GM23338 (cell line): ENCODE data around the gene BFSP2. TPM values are rescaled to one million over a fixed set of nuclear protein-coding genes. Genes with fewer than 3 reads are reported as not detected.

ENCODE experiments used
- ATAC-seq: fragments of 200-7000 bp; cut with Tn5 transposase; 3 replicates; pipeline ENCODE4 v1.9.1; 2020
- DNase-seq: peaks from one replicate; pipeline ENCODE4 v3.0.0-alpha.2; 2015; ENCODE audit warnings: low spot score
- H2AFZ ChIP-seq: fragments of 200-600 bp; sonication (generic); 2 replicates; pipeline ENCODE4 v1.8.0; 2016; ENCODE audit warnings: antibody characterized with exemption, mild to moderate bottlenecking, moderate library complexity
- H3F3A ChIP-seq: fragments of 200-600 bp; sonication (generic); replicated peaks from 2 replicates; pipeline ENCODE4 v1.8.0; 2017; ENCODE audit warnings: antibody characterized with exemption, mixed run types, low read depth
- H3K27ac ChIP-seq: fragments of 200-600 bp; sonication (generic); 2 replicates; pipeline ENCODE4 v1.6.1; 2016; ENCODE audit warnings: low read depth
- H3K27me3 ChIP-seq: fragments of 200-600 bp; sonication (generic); 2 replicates; pipeline ENCODE4 v1.8.0; 2016; ENCODE audit warnings: mild to moderate bottlenecking, mixed run types, moderate library complexity; ENCODE audit not compliant: insufficient read depth
- H3K36me3 ChIP-seq: fragments of 200-600 bp; sonication (generic); 2 replicates; pipeline ENCODE4 v1.8.0; 2016; ENCODE audit warnings: mild to moderate bottlenecking; ENCODE audit not compliant: insufficient read depth
- H3K4me1 ChIP-seq: fragments of 200-600 bp; sonication (generic); 2 replicates; pipeline ENCODE4 v1.8.0; 2016; ENCODE audit warnings: mild to moderate bottlenecking, moderate library complexity; ENCODE audit not compliant: insufficient read depth
- H3K4me2 ChIP-seq: fragments of 200-600 bp; sonication (generic); 2 replicates; pipeline ENCODE4 v1.7.1; 2017; ENCODE audit warnings: mixed run types
- H3K4me3 ChIP-seq: fragments of 200-600 bp; sonication (generic); 2 replicates; pipeline ENCODE4 v1.6.1; 2016; ENCODE audit warnings: mixed run types
- H3K79me2 ChIP-seq: fragments of 200-600 bp; sonication (generic); replicated peaks from 2 replicates; pipeline ENCODE4 v1.8.0; 2017; ENCODE audit warnings: mild to moderate bottlenecking; ENCODE audit not compliant: insufficient read depth
- H3K9me2 ChIP-seq: fragments of 200-600 bp; sonication (generic); 2 replicates; pipeline ENCODE4 v1.8.0; 2017; ENCODE audit not compliant: insufficient read depth
- H4K20me1 ChIP-seq: fragments of 200-600 bp; sonication (generic); replicated peaks from 2 replicates; pipeline ENCODE4 v1.8.0; 2017; ENCODE audit warnings: mild to moderate bottlenecking; ENCODE audit not compliant: insufficient read depth
- H3K27ac Mint-ChIP-seq: 2 replicates; pipeline ENCODE4 v1.8.0; 2020; ENCODE audit warnings: inconsistent platforms, mild to moderate bottlenecking, moderate library complexity, mixed read lengths
- H3K27me3 Mint-ChIP-seq: 3 replicates; pipeline ENCODE4 v1.8.0; 2022; ENCODE audit warnings: low read depth, mild to moderate bottlenecking, moderate library complexity, mixed read lengths, inconsistent platforms; ENCODE audit not compliant: insufficient read depth, poor library complexity
- H3K36me3 Mint-ChIP-seq: 3 replicates; pipeline ENCODE4 v1.8.0; 2021; ENCODE audit warnings: low read depth, mild to moderate bottlenecking, inconsistent platforms, moderate library complexity, mixed read lengths
- H3K4me1 Mint-ChIP-seq: 3 replicates; pipeline ENCODE4 v1.8.0; 2020; ENCODE audit warnings: mild to moderate bottlenecking, inconsistent platforms, mixed read lengths
- H3K4me3 Mint-ChIP-seq: 3 replicates; pipeline ENCODE4 v1.8.0; 2021; ENCODE audit warnings: moderate library complexity, mild to moderate bottlenecking, inconsistent platforms, mixed read lengths
- H3K9me3 Mint-ChIP-seq: 3 replicates; pipeline ENCODE4 v1.8.0; 2020; ENCODE audit warnings: moderate library complexity, mild to moderate bottlenecking, inconsistent platforms, mixed read lengths
- CREB1 ChIP-seq: fragments of 250-450 bp; sonication (Bioruptor Pico); IDR thresholded peaks from 2 replicates; pipeline ENCODE4 v1.5.0; 2020; ENCODE audit warnings: low read depth, mild to moderate bottlenecking, moderate library complexity
- CTCF ChIP-seq, 2 experiments: fragments of 200-600 bp in 1 of 2; sonication (generic) in 1 of 2; conservative IDR thresholded peaks; 2 replicates each; pipeline versions ENCODE4 v1.5.1 to v1.6.1; 2016 to 2017; ENCODE audit warnings: antibody characterized with exemption in 2 of 2, low read depth in 2 of 2, mild to moderate bottlenecking in 2 of 2, moderate library complexity in 1 of 2
- ETS1 ChIP-seq: IDR thresholded peaks from 2 replicates; pipeline ENCODE4 v1.6.1; 2016; ENCODE audit warnings: antibody characterized with exemption
- EZH2 ChIP-seq: fragments of 200-600 bp; sonication (generic); IDR thresholded peaks from one replicate; pipeline ENCODE4 v1.8.0; 2017; ENCODE audit warnings: antibody characterized with exemption, mild to moderate bottlenecking, low read depth; ENCODE audit not compliant: unreplicated experiment
- EZH2phosphoT487 ChIP-seq: fragments of 200-600 bp; sonication (generic); IDR thresholded peaks from one replicate; pipeline ENCODE4 v1.8.1; 2018; ENCODE audit warnings: antibody characterized with exemption; ENCODE audit not compliant: unreplicated experiment
- JUNB ChIP-seq: IDR thresholded peaks from one replicate; pipeline ENCODE4 v1.6.1; 2016; ENCODE audit warnings: antibody characterized with exemption; ENCODE audit not compliant: unreplicated experiment
- NANOG ChIP-seq: IDR thresholded peaks from 2 replicates; pipeline ENCODE4 v1.6.1; 2016; ENCODE audit warnings: antibody characterized with exemption, borderline replicate concordance
- POLR2AphosphoS5 ChIP-seq: IDR thresholded peaks from 2 replicates; pipeline ENCODE4 v1.6.1; 2016; ENCODE audit warnings: antibody characterized with exemption, low read depth
- REST ChIP-seq: IDR thresholded peaks from one replicate; pipeline ENCODE4 v1.6.1; 2018; ENCODE audit warnings: antibody characterized with exemption; ENCODE audit not compliant: unreplicated experiment
- STAT1 ChIP-seq: IDR thresholded peaks from one replicate; pipeline ENCODE4 v1.6.1; 2016; ENCODE audit warnings: antibody characterized with exemption; ENCODE audit not compliant: unreplicated experiment
- ZNF114 ChIP-seq: fragments of 250-450 bp; sonication (Bioruptor Pico); IDR thresholded peaks from 2 replicates; pipeline ENCODE4 v1.5.0; 2020; ENCODE audit warnings: mild to moderate bottlenecking, moderate library complexity
- ZNF331 ChIP-seq: fragments of 250-450 bp; sonication (Bioruptor Pico); IDR thresholded peaks from 2 replicates; pipeline ENCODE4 v1.5.0; 2020; ENCODE audit warnings: low read depth, mild to moderate bottlenecking, moderate library complexity
- polyA plus RNA-seq: library from polyadenylated mRNA; unstranded; fragments of >200 nt; fragmentation: Nextera tagmentation; extraction: Ambion mirVana; gene quantifications from 2 replicates; pipeline ENCODE4 v1.2.1, GENCODE V29; 2016
- total RNA-seq: library from RNA; depleted of rRNA; stranded (reverse); fragments of >200 nt; shearing (Covaris generic); gene quantifications from 2 replicates; pipeline ENCODE4 v1.2.3, GENCODE V29; 2014
- TF ChIP-seq, protein P1 (sequence below): fragments of 250-450 bp; sonication (Bioruptor Pico); IDR thresholded peaks from 2 replicates; pipeline ENCODE4 v1.5.0; 2020; ENCODE audit warnings: mild to moderate bottlenecking, moderate library complexity

The BFSP2 gene
- total and polyA plus RNA-seq, 2 experiments from 2014 or later = not detected

DNA sequence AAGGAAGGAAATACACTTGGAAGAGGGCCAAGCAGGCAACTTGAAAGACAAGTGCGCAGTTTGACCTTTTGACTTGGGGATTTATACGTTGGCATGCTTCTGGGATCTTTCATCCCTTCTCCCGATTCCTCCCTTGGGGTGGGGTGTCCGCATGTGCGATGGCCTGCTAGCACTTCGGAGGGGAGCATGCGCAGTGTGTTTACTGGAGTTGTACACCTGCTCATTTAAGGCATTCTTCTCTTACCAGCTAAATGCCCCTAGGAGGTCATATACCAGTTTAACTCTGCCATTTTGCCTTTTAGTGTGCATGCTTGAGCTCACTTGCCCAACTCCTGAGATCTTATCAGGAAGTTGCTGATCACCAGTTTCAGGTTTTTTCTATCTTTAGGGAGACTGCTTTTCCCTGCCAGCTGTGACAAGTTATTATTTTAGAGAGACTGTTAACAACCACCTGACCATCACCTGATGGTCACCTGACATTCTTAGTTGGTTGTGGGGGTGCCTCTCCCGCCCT, 63.5 kb downstream of the BFSP2 start:
- H3K9me2 ChIP-seq = no peaks in the 10 kb centered on the region
- H3K9me3 Mint-ChIP-seq = no peaks in the 10 kb centered on the region
- H3K27me3 Mint-ChIP-seq = peaks cover 5% of the 10 kb centered on the region
- H3K4me1 Mint-ChIP-seq = peaks cover 16% of the 10 kb centered on the region
- no peak overlapping the region for H3K27ac Mint-ChIP-seq
- H3K27ac ChIP-seq = no peak overlapping the region
- H3K36me3 Mint-ChIP-seq = no peaks in the 10 kb centered on the region
- no peak for TF ChIP-seq EZH2phosphoT487
- TF ChIP-seq, protein P1, sequence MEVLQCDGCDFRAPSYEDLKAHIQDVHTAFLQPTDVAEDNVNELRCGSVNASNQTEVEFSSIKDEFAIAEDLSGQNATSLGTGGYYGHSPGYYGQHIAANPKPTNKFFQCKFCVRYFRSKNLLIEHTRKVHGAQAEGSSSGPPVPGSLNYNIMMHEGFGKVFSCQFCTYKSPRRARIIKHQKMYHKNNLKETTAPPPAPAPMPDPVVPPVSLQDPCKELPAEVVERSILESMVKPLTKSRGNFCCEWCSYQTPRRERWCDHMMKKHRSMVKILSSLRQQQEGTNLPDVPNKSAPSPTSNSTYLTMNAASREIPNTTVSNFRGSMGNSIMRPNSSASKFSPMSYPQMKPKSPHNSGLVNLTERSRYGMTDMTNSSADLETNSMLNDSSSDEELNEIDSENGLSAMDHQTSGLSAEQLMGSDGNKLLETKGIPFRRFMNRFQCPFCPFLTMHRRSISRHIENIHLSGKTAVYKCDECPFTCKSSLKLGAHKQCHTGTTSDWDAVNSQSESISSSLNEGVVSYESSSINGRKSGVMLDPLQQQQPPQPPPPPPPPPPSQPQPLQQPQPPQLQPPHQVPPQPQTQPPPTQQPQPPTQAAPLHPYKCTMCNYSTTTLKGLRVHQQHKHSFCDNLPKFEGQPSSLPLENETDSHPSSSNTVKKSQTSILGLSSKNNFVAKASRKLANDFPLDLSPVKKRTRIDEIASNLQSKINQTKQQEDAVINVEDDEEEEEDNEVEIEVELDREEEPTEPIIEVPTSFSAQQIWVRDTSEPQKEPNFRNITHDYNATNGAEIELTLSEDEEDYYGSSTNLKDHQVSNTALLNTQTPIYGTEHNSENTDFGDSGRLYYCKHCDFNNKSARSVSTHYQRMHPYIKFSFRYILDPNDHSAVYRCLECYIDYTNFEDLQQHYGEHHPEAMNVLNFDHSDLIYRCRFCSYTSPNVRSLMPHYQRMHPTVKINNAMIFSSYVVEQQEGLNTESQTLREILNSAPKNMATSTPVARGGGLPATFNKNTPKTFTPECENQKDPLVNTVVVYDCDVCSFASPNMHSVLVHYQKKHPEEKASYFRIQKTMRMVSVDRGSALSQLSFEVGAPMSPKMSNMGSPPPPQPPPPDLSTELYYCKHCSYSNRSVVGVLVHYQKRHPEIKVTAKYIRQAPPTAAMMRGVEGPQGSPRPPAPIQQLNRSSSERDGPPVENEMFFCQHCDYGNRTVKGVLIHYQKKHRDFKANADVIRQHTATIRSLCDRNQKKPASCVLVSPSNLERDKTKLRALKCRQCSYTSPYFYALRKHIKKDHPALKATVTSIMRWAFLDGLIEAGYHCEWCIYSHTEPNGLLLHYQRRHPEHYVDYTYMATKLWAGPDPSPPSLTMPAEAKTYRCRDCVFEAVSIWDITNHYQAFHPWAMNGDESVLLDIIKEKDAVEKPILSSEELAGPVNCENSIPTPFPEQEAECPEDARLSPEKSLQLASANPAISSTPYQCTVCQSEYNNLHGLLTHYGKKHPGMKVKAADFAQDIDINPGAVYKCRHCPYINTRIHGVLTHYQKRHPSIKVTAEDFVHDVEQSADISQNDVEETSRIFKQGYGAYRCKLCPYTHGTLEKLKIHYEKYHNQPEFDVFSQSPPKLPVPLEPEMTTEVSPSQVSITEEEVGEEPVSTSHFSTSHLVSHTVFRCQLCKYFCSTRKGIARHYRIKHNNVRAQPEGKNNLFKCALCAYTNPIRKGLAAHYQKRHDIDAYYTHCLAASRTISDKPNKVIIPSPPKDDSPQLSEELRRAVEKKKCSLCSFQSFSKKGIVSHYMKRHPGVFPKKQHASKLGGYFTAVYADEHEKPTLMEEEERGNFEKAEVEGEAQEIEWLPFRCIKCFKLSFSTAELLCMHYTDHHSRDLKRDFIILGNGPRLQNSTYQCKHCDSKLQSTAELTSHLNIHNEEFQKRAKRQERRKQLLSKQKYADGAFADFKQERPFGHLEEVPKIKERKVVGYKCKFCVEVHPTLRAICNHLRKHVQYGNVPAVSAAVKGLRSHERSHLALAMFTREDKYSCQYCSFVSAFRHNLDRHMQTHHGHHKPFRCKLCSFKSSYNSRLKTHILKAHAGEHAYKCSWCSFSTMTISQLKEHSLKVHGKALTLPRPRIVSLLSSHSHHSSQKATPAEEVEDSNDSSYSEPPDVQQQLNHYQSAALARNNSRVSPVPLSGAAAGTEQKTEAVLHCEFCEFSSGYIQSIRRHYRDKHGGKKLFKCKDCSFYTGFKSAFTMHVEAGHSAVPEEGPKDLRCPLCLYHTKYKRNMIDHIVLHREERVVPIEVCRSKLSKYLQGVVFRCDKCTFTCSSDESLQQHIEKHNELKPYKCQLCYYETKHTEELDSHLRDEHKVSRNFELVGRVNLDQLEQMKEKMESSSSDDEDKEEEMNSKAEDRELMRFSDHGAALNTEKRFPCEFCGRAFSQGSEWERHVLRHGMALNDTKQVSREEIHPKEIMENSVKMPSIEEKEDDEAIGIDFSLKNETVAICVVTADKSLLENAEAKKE (CRISPR knock-in tag) = no peak
- TF ChIP-seq CTCF (conservative IDR thresholded peaks at IDR 0.05; ENCODE audit: low read depth in 2 of 2) = no peak
- TF ChIP-seq ZNF331 (CRISPR knock-in tag) = no peak
- TF ChIP-seq POLR2AphosphoS5 = no peak
- no peak for TF ChIP-seq NANOG
- TF ChIP-seq EZH2 = no peak
- TF ChIP-seq CREB1 (CRISPR knock-in tag) = no peak
- TF ChIP-seq ETS1 = no peak
- TF ChIP-seq REST = no peak
- no peak for TF ChIP-seq JUNB
- no peak for TF ChIP-seq STAT1
- TF ChIP-seq ZNF114 (CRISPR knock-in tag) = no peak
- no peaks in the 10 kb centered on the region for H3K27me3 ChIP-seq
- DNase-seq = no peak
- no peak for ATAC-seq
- H2AFZ ChIP-seq = peak overlapping the region; percentile 56; the same call in 1 of the 2 replicates
- no peaks in the 10 kb centered on the region for H3F3A ChIP-seq
- H3K4me3 ChIP-seq = no peak overlapping the region
- peaks cover 19% of the 10 kb centered on the region for H3K4me1 ChIP-seq
- H3K4me2 ChIP-seq = no peak overlapping the region
- H3K4me3 Mint-ChIP-seq = no peak overlapping the region
- no peaks in the 10 kb centered on the region for H3K36me3 ChIP-seq
- no peaks in the 10 kb centered on the region for H3K79me2 ChIP-seq
- H4K20me1 ChIP-seq = no peaks in the 10 kb centered on the region
